OCI-LY7 (cell line): Measurements from ENCODE around the gene LRRC56. TPM values are rescaled to one million over a fixed set of nuclear protein-coding genes. Genes with fewer than 3 reads are reported as not detected.

ENCODE experiments used
- BruUV-seq: library from RNA; stranded (reverse); fragments of 400-500 nt; replicated peaks from 2 replicates; lab custom pipeline; 2021; lab: Mats Ljungman, UMichigan
- CTCF ChIA-PET: fragments of 300-600 bp; sonication (Branson Sonifier 250); formaldehyde crosslinking; loops from one replicate; lab custom pipeline; 2022; ENCODE audit warnings: antibody characterized with exemption; ENCODE audit not compliant: unreplicated experiment; lab: Charles Lee
- POLR2A ChIA-PET: fragments of 300-600 bp; sonication (Branson Sonifier 250); formaldehyde crosslinking; loops from one replicate; lab custom pipeline; 2022; ENCODE audit warnings: antibody characterized with exemption; lab: Charles Lee
- DNase-seq: peaks from one replicate; pipeline ENCODE4 v3.0.0-alpha.2; 2015; ENCODE audit warnings: low spot score
- H2AFZ ChIP-seq: fragments of 200-600 bp; sonication (generic), shearing (Covaris generic); 2 replicates; pipeline ENCODE4 v1.6.1; 2014; ENCODE audit warnings: mild to moderate bottlenecking, antibody characterized with exemption, low read length, moderate library complexity
- H3K27ac ChIP-seq: fragments of 200-600 bp; sonication (generic); 2 replicates; pipeline ENCODE4 v1.5.1; 2014; ENCODE audit warnings: mixed run types, low read depth, mild to moderate bottlenecking, moderate library complexity, low read length, inconsistent platforms; ENCODE audit not compliant: poor library complexity, severe bottlenecking
- H3K36me3 ChIP-seq: fragments of 200-600 bp; sonication (generic); 2 replicates; pipeline ENCODE4 v1.6.1; 2014; ENCODE audit warnings: mild to moderate bottlenecking, antibody characterized with exemption, low read length, moderate library complexity, mixed read lengths; ENCODE audit not compliant: insufficient read depth
- H3K4me1 ChIP-seq: fragments of 200-600 bp; sonication (generic); 2 replicates; pipeline ENCODE4 v1.5.1; 2014; ENCODE audit warnings: mild to moderate bottlenecking, low read length; ENCODE audit not compliant: insufficient read depth, poor library complexity, severe bottlenecking
- H3K4me2 ChIP-seq: fragments of 200-600 bp; sonication (generic); 2 replicates; pipeline ENCODE4 v1.6.1; 2014; ENCODE audit warnings: mild to moderate bottlenecking, low read length
- H3K4me3 ChIP-seq: fragments of 200-600 bp; sonication (generic); 2 replicates; pipeline ENCODE4 v1.5.1; 2014; ENCODE audit warnings: mild to moderate bottlenecking, low read depth, low read length; ENCODE audit not compliant: poor library complexity, severe bottlenecking
- H3K79me2 ChIP-seq: fragments of 200-600 bp; sonication (generic); 2 replicates; pipeline ENCODE4 v1.6.1; 2016; ENCODE audit warnings: low read depth, mild to moderate bottlenecking, low read length, moderate library complexity, mixed read lengths; ENCODE audit not compliant: insufficient read depth
- H3K9me2 ChIP-seq: fragments of 200-600 bp; sonication (generic); 2 replicates; pipeline ENCODE4 v1.6.1; 2016; ENCODE audit warnings: mild to moderate bottlenecking, low read length, mixed read lengths; ENCODE audit not compliant: insufficient read depth
- H3K9me3 ChIP-seq: fragments of 200-600 bp; sonication (generic); 2 replicates; pipeline ENCODE4 v1.6.1; 2014; ENCODE audit warnings: mild to moderate bottlenecking, mixed run types, low read length, mixed read lengths
- H4K20me1 ChIP-seq: fragments of 200-600 bp; sonication (generic); 2 replicates; pipeline ENCODE4 v1.6.1; 2014; ENCODE audit warnings: mild to moderate bottlenecking, antibody characterized with exemption, low read length, moderate library complexity, mixed read lengths; ENCODE audit not compliant: insufficient read depth
- EZH2phosphoT487 ChIP-seq: fragments of 200-600 bp; sonication (generic); IDR thresholded peaks from 2 replicates; pipeline ENCODE4 v1.6.1; 2018; ENCODE audit warnings: low read depth, borderline replicate concordance, mild to moderate bottlenecking, mixed run types, antibody characterized with exemption, low read length, moderate library complexity, mixed read lengths
- intact Hi-C: fragments of 100-400 bp; cut with micrococcal nuclease; formaldehyde crosslinking; loops from one replicate; pipeline ENCODE4 v1.10.0; 2022; ENCODE audit not compliant: unreplicated experiment
- total RNA-seq, 2 experiments: library from RNA; depleted of rRNA in 1 of 2; stranded (reverse); fragments of >200 nt in 1 of 2; shearing (Covaris generic) in 1 of 2; gene quantifications; 2 replicates each; pipeline ENCODE4 v1.2.3, GENCODE V29; 2014 to 2022
- TF ChIP-seq, protein P1 (sequence below): fragments of 200-600 bp; sonication (generic); conservative IDR thresholded peaks from 2 replicates; pipeline ENCODE4 v1.5.1; 2014; ENCODE audit warnings: mild to moderate bottlenecking, antibody characterized with exemption, low read length, moderate library complexity, mixed read lengths

The LRRC56 gene
- total RNA-seq, 2 experiments from 2014 or later = 1.6 to 2.5 TPM

DNA sequence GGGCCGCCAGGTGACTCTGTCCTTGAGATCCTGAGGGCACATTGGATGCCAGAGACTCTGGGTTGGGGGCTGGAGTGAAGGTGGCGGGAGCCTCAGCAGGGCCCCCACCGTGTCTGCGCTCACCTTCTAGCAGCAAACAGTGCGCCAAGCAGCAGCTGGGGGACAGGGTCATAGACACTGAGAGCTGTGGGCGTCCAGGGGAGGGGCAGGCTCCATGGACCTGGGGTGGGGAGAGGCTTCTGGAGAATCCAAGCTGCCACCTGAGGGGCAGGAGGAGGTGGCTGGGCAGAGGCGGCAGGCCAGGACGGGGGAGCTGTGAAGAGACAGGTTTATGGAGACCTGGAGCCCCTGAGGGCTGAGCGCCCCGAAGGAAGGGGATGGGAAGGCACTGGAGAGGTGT, 47.0 kb downstream of the LRRC56 start:
- H3K4me1 ChIP-seq = peaks cover 5% of the 10 kb centered on the region
- H3K27ac ChIP-seq = no peak overlapping the region
- intact Hi-C loops = no loop called here
- no peak overlapping the region for H2AFZ ChIP-seq
- BruUV-seq = no TSS peak
- DNase-seq = no peak
- H3K9me2 ChIP-seq = no peaks in the 10 kb centered on the region
- no peak overlapping the region for H3K4me2 ChIP-seq
- peaks cover 7% of the 10 kb centered on the region for H4K20me1 ChIP-seq
- TF ChIP-seq EZH2phosphoT487 = no peak
- TF ChIP-seq, protein P1, sequence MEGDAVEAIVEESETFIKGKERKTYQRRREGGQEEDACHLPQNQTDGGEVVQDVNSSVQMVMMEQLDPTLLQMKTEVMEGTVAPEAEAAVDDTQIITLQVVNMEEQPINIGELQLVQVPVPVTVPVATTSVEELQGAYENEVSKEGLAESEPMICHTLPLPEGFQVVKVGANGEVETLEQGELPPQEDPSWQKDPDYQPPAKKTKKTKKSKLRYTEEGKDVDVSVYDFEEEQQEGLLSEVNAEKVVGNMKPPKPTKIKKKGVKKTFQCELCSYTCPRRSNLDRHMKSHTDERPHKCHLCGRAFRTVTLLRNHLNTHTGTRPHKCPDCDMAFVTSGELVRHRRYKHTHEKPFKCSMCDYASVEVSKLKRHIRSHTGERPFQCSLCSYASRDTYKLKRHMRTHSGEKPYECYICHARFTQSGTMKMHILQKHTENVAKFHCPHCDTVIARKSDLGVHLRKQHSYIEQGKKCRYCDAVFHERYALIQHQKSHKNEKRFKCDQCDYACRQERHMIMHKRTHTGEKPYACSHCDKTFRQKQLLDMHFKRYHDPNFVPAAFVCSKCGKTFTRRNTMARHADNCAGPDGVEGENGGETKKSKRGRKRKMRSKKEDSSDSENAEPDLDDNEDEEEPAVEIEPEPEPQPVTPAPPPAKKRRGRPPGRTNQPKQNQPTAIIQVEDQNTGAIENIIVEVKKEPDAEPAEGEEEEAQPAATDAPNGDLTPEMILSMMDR = no peak
- H3K79me2 ChIP-seq = peaks cover 30% of the 10 kb centered on the region
- H3K36me3 ChIP-seq = peaks cover 75% of the 10 kb centered on the region
- H3K4me3 ChIP-seq = no peak overlapping the region
- ChIA-PET CTCF (no interaction called here), POLR2A (interaction anchor here (0.7 kb wide), 1 partner anchor 177 kb away, joined by 9 read pairs; no protein-coding TSS in a partner anchor)
- no peaks in the 10 kb centered on the region for H3K9me3 ChIP-seq

DNA sequence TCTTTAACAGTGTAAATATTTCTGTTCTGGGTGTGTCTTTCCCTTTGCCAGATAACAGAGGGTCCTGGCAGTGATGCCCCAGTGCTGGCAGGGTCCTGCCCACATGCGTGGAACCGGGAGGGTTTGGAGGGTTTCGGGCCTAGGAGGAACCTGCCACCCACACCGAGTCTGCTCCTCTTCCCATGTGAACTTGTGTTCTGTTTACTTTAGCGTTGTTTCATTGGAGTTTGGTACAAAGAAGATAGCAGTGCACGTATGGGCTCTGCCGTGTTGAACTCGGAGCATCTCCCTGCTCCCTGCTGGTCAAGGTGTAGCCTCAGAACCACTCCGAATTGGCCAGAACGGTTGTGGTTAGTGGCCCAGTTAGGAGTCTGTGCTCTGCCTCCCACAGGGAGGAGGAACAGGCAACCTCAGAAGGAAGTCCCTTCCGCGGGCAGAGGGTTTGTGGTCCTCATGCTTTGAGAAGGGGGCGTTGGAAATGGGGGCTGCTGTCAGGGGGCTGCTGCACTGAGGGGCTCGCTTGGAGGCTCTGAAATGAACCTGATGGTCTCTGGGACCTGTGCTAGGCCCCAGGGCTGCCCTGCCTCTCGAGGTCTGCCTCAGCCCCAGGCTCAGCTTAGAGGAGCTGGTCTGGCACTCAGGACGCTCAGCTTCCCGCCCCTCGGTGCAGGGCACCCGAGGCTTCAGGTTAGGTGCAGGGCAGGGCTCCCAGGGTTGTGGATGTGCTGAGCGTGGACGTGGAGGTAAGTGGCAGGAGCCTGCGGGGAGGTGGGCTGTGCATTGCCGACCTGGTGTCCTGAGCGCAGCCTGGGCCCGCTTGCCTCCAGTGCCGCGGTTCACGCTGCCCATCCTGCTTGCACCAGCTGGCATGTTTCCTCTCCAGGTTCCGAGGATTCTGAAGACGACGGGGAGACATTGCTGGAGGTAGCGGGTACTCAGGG, 49.3 kb downstream of the LRRC56 start:
- H4K20me1 ChIP-seq = no peaks in the 10 kb centered on the region
- H3K4me3 ChIP-seq = no peak overlapping the region
- intact Hi-C loops = no loop called here
- no peak for DNase-seq
- H2AFZ ChIP-seq = no peak overlapping the region
- peaks cover 7% of the 10 kb centered on the region for H3K79me2 ChIP-seq
- H3K36me3 ChIP-seq = peaks cover 84% of the 10 kb centered on the region
- no peak overlapping the region for H3K4me2 ChIP-seq
- TF ChIP-seq, protein P1 = no peak
- TF ChIP-seq EZH2phosphoT487 = no peak
- H3K4me1 ChIP-seq = no peaks in the 10 kb centered on the region
- BruUV-seq = no TSS peak
- H3K27ac ChIP-seq = no peak overlapping the region
- CTCF ChIA-PET = no interaction called here
- POLR2A ChIA-PET = no interaction called here
- no peaks in the 10 kb centered on the region for H3K9me2 ChIP-seq
- H3K9me3 ChIP-seq = no peaks in the 10 kb centered on the region

DNA sequence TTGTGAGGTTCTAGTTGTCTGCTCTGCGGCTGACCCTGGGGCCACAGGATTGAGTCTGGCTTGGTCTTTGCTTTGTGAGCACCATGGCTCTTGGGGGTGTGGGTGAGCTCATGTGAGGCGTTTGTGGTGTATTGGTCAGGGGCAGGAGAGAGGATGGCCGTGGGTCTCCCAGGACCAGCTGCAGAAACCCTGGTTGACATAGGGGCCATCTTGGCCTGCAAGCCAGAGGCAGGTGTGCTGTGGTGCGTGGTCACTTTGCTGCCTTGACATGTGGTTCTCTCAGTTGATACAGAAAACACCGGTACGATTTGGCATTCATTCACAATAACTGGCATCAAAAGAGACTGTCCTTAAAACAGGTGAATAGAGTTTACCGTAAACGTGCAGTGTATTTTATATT, 50.2 kb downstream of the LRRC56 start:
- Histone ChIP-seq H2AFZ (no peak overlapping the region), H3K9me3 (no peaks in the 10 kb centered on the region), H4K20me1 (no peaks in the 10 kb centered on the region), H3K4me3 (no peak overlapping the region), H3K27ac (no peak overlapping the region), H3K79me2 (no peaks in the 10 kb centered on the region), H3K36me3 (peaks cover 83% of the 10 kb centered on the region), H3K4me2 (no peak overlapping the region), H3K4me1 (no peaks in the 10 kb centered on the region), H3K9me2 (no peaks in the 10 kb centered on the region)
- no TSS peak for BruUV-seq
- ChIA-PET POLR2A (no interaction called here), CTCF (no interaction called here)
- no peak for DNase-seq
- no peak for TF ChIP-seq EZH2phosphoT487
- TF ChIP-seq, protein P1 = no peak
- intact Hi-C loops = no loop called here
